ENCODE measurements around the gene MAP3K12. TPM values are rescaled to one million over a fixed set of nuclear protein-coding genes. Genes with fewer than 3 reads are reported as not detected.
A peak's percentile ranks its signal among the peaks of the same experiment; 100 is the strongest.

MAP3K12 gene
- total RNA-seq, 1 experiment from 2014 or later: 4.6 TPM

DNA sequence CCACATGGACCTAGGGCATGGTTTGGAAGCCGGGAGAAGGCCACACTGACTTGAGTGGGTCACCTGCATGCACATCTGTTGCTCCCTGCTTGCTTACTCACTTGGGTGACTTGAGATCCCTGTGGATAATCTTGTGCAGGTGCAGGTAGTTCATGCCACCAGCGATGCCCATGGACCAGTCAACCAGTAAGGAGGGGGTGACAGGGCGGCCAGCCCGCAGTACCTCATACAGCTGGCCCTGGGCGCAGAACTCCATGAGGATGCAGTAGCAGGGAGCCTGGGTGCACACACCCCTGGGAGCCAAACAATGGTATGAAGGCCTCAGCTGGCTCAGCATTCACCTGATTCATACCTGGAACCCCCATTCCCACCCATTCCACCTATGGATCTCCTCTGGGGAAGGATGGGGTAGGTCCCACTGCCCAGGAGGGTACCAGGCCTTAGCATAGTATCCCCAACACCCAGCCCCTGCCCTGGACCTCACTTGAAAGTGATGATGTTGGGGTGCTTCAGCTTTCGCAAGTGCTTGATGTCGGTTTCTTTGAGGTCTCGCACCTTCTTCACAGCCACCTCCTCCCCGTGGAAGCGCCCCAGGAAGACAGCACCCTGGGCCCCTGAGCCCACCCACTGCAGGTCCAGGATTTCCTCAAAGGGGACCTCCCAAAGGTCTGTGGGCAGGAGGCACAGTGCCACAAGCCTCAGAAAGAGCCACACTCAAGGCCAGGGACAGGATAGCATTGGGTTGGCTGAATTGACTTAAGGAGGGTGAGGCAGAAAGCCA lies 13.1 kb downstream of the MAP3K12 start:
- H3K36me3 Mint-ChIP-seq (ENCODE audit: insufficient read depth, unreplicated experiment): peaks cover 32% of the 10 kb centered on the region
- no TSS peak for BruUV-seq (replicated peaks)

GRCh38 chr12:53484686-53485575 lies 14.3 kb downstream of the MAP3K12 start:
- peaks cover 32% of the 10 kb centered on the region for H3K36me3 Mint-ChIP-seq (ENCODE audit: insufficient read depth, unreplicated experiment)

More for the DNA sequence above, 13.1 kb downstream of the MAP3K12 start:
- Mint-ChIP-seq H3K4me1 (ENCODE audit: low read depth, unreplicated experiment) (no peaks in the 10 kb centered on the region), H3K4me3 (ENCODE audit: low read depth, unreplicated experiment) (no peak overlapping the region), H3K9me3 (ENCODE audit: low read depth, unreplicated experiment) (no peaks in the 10 kb centered on the region), H3K27ac (ENCODE audit: unreplicated experiment) (peak overlapping the region; percentile 50), H3K27me3 (ENCODE audit: unreplicated experiment) (no peaks in the 10 kb centered on the region)
- intact Hi-C loops (cut with micrococcal nuclease; ENCODE audit: unreplicated experiment): no loop called here
- TF ChIP-seq, protein P1, sequence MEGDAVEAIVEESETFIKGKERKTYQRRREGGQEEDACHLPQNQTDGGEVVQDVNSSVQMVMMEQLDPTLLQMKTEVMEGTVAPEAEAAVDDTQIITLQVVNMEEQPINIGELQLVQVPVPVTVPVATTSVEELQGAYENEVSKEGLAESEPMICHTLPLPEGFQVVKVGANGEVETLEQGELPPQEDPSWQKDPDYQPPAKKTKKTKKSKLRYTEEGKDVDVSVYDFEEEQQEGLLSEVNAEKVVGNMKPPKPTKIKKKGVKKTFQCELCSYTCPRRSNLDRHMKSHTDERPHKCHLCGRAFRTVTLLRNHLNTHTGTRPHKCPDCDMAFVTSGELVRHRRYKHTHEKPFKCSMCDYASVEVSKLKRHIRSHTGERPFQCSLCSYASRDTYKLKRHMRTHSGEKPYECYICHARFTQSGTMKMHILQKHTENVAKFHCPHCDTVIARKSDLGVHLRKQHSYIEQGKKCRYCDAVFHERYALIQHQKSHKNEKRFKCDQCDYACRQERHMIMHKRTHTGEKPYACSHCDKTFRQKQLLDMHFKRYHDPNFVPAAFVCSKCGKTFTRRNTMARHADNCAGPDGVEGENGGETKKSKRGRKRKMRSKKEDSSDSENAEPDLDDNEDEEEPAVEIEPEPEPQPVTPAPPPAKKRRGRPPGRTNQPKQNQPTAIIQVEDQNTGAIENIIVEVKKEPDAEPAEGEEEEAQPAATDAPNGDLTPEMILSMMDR (IDR thresholded peaks at IDR 0.05; ENCODE audit: unreplicated experiment): no peak
- CTCF ChIA-PET: no interaction called here
- no peak for DNase-seq

GRCh38 chr12:53483979-53484377 lies 15.3 kb downstream of the MAP3K12 start:
- Mint-ChIP-seq H3K4me3 (ENCODE audit: low read depth, unreplicated experiment) (no peak overlapping the region), H3K36me3 (ENCODE audit: insufficient read depth, unreplicated experiment) (peaks cover 42% of the 10 kb centered on the region), H3K27me3 (ENCODE audit: unreplicated experiment) (no peaks in the 10 kb centered on the region), H3K27ac (ENCODE audit: unreplicated experiment) (peak overlapping the region; percentile 37), H3K9me3 (ENCODE audit: low read depth, unreplicated experiment) (no peaks in the 10 kb centered on the region), H3K4me1 (ENCODE audit: low read depth, unreplicated experiment) (no peaks in the 10 kb centered on the region)
- TF ChIP-seq, protein P1 (IDR thresholded peaks at IDR 0.05; ENCODE audit: unreplicated experiment): no peak
- intact Hi-C loops (cut with micrococcal nuclease; ENCODE audit: unreplicated experiment): no loop called here
- CTCF ChIA-PET: no interaction called here
- no peak for DNase-seq
- no TSS peak for BruUV-seq (replicated peaks)

More at GRCh38 chr12:53484686-53485575, 14.3 kb downstream of the MAP3K12 start:
- no peak for DNase-seq
- TF ChIP-seq, protein P1 (IDR thresholded peaks at IDR 0.05; ENCODE audit: unreplicated experiment): no peak
- Mint-ChIP-seq H3K9me3 (ENCODE audit: low read depth, unreplicated experiment) (no peaks in the 10 kb centered on the region), H3K27me3 (ENCODE audit: unreplicated experiment) (no peaks in the 10 kb centered on the region), H3K27ac (ENCODE audit: unreplicated experiment) (no peak overlapping the region), H3K4me3 (ENCODE audit: low read depth, unreplicated experiment) (no peak overlapping the region), H3K4me1 (ENCODE audit: low read depth, unreplicated experiment) (no peaks in the 10 kb centered on the region)
- CTCF ChIA-PET: no interaction called here
- BruUV-seq (replicated peaks): TSS peak; percentile 8
- intact Hi-C loops (cut with micrococcal nuclease; ENCODE audit: unreplicated experiment): no loop called here

DNA sequence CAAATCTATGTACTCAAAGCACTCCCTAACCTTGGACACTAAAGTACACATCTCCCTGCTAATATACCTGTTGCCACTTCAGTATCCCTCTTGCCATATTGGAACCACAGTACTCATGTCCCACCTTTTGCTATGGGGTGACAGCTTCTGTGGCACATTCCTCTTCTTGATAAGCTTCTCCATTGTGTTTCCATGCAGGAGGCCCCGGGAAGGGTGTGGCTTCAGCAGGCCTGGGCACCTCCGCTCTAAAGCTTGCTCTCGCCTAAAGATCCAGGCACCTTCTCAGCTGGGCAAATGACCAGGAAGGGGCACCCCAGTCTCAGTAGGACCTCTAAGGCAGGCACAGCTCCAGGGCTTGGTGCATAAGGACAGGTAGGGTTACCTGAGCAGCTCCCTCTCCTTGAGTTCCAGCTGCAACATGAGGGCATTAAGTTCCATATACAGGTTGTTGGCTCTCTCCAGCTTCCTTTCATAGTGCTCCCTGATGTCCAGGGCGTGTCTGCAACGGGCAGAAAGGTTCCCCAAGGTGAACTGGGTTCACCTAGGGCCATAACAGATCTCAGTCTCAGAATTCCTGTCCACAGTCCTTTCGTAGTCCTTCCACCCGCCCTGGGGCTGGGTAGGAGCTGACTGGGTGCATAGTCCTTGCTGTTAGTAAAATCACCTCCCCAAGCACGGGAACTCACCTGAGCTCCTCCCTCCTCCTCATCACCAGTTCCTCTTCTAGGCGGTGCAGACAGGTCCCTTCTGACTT lies 15.9 kb downstream of the MAP3K12 start:
- TF ChIP-seq, protein P1 (IDR thresholded peaks at IDR 0.05; ENCODE audit: unreplicated experiment): no peak
- no peaks in the 10 kb centered on the region for H3K4me1 Mint-ChIP-seq (ENCODE audit: low read depth, unreplicated experiment)
- H3K36me3 Mint-ChIP-seq (ENCODE audit: insufficient read depth, unreplicated experiment): peaks cover 47% of the 10 kb centered on the region
- BruUV-seq (replicated peaks): no TSS peak
- H3K9me3 Mint-ChIP-seq (ENCODE audit: low read depth, unreplicated experiment): no peaks in the 10 kb centered on the region
- intact Hi-C loops (cut with micrococcal nuclease; ENCODE audit: unreplicated experiment): no loop called here
- no peak overlapping the region for H3K4me3 Mint-ChIP-seq (ENCODE audit: low read depth, unreplicated experiment)
- CTCF ChIA-PET: no interaction called here
- H3K27me3 Mint-ChIP-seq (ENCODE audit: unreplicated experiment): no peaks in the 10 kb centered on the region
- peak overlapping the region; percentile 37 for H3K27ac Mint-ChIP-seq (ENCODE audit: unreplicated experiment)
- DNase-seq: no peak

Data from Calu3 (cell line).